ENCODE data around the gene SPATS2.

SPATS2 gene

GRCh38 chr12:49342066-49342913 lies 25.0 kb upstream of the SPATS2 start:
- Histone ChIP-seq H3K4me3 (ENCODE audit: low read length) (peak overlapping the region; percentile 76), H3F3A (ENCODE audit: control insufficient read depth, insufficient read depth) (peaks cover 12% of the 10 kb centered on the region), H3K27ac (ENCODE audit: low read depth, low read length) (no peak overlapping the region), H3K9me2 (replicated peaks; ENCODE audit: control insufficient read depth, low read length) (no peaks in the 10 kb centered on the region), H4K20me1 (ENCODE audit: control insufficient read depth, insufficient read depth, low read depth, low read length) (0 out of 2 replicates have a peak, but pooled peaks cover 2% of the 10 kb centered on the region), H3K4me1 (ENCODE audit: control insufficient read depth, low read length) (peaks cover 55% of the 10 kb centered on the region), H3K36me3 (ENCODE audit: control insufficient read depth, low read length) (no peaks in the 10 kb centered on the region), H3K9me3 (ENCODE audit: control insufficient read depth, insufficient read depth, low read length) (no peaks in the 10 kb centered on the region), H3K79me2 (ENCODE audit: control insufficient read depth, low read length) (no peaks in the 10 kb centered on the region), H3K4me2 (ENCODE audit: low read length) (peak overlapping the region; percentile 99), H3K27me3 (ENCODE audit: control insufficient read depth, low read length) (peaks cover 92% of the 10 kb centered on the region)
- peak; percentile 100 for TF ChIP-seq CTCF (IDR thresholded peaks at IDR 0.05; ENCODE audit: low read depth, low read length, poor library complexity, severe bottlenecking)
- TF ChIP-seq EZH2phosphoT487 (IDR thresholded peaks at IDR 0.05; ENCODE audit: borderline replicate concordance, low read length) = peak; percentile 80; the same call in 1 of the 2 replicates

GRCh38 chr12:49342914-49343731 lies 24.1 kb upstream of the SPATS2 start:
- no peaks in the 10 kb centered on the region for H3K79me2 ChIP-seq (ENCODE audit: control insufficient read depth, low read length)
- H3F3A ChIP-seq (ENCODE audit: control insufficient read depth, insufficient read depth) = peaks cover 12% of the 10 kb centered on the region
- H3K4me2 ChIP-seq (ENCODE audit: low read length) = peak overlapping the region; percentile 99
- no peaks in the 10 kb centered on the region for H3K9me2 ChIP-seq (replicated peaks; ENCODE audit: control insufficient read depth, low read length)
- no peak overlapping the region for H3K27ac ChIP-seq (ENCODE audit: low read depth, low read length)
- H3K4me3 ChIP-seq (ENCODE audit: low read length) = peak overlapping the region; percentile 76
- H4K20me1 ChIP-seq (ENCODE audit: control insufficient read depth, insufficient read depth, low read depth, low read length) = 0 out of 2 replicates have a peak, but pooled peaks cover 2% of the 10 kb centered on the region
- TF ChIP-seq EZH2phosphoT487 (IDR thresholded peaks at IDR 0.05; ENCODE audit: borderline replicate concordance, low read length) (peak; percentile 79; the same call in 1 of the 2 replicates), CTCF (IDR thresholded peaks at IDR 0.05; ENCODE audit: low read depth, low read length, poor library complexity, severe bottlenecking) (no peak)
- no peaks in the 10 kb centered on the region for H3K9me3 ChIP-seq (ENCODE audit: control insufficient read depth, insufficient read depth, low read length)
- H3K36me3 ChIP-seq (ENCODE audit: control insufficient read depth, low read length) = no peaks in the 10 kb centered on the region
- peaks cover 89% of the 10 kb centered on the region for H3K27me3 ChIP-seq (ENCODE audit: control insufficient read depth, low read length)
- peaks cover 58% of the 10 kb centered on the region for H3K4me1 ChIP-seq (ENCODE audit: control insufficient read depth, low read length)

GRCh38 chr12:49344486-49345050 lies 22.7 kb upstream of the SPATS2 start:
- peaks cover 58% of the 10 kb centered on the region for H3K4me1 ChIP-seq (ENCODE audit: control insufficient read depth, low read length)
- H3K4me2 ChIP-seq (ENCODE audit: low read length) = peak overlapping the region; percentile 62
- no peaks in the 10 kb centered on the region for H3K36me3 ChIP-seq (ENCODE audit: control insufficient read depth, low read length)
- H3K79me2 ChIP-seq (ENCODE audit: control insufficient read depth, low read length) = no peaks in the 10 kb centered on the region
- no peak for TF ChIP-seq CTCF (IDR thresholded peaks at IDR 0.05; ENCODE audit: low read depth, low read length, poor library complexity, severe bottlenecking)
- no peak for TF ChIP-seq EZH2phosphoT487 (IDR thresholded peaks at IDR 0.05; ENCODE audit: borderline replicate concordance, low read length)
- H3K9me2 ChIP-seq (replicated peaks; ENCODE audit: control insufficient read depth, low read length) = no peaks in the 10 kb centered on the region
- peaks cover 84% of the 10 kb centered on the region for H3K27me3 ChIP-seq (ENCODE audit: control insufficient read depth, low read length)
- H4K20me1 ChIP-seq (ENCODE audit: control insufficient read depth, insufficient read depth, low read depth, low read length) = 0 out of 2 replicates have a peak, but pooled peaks cover 2% of the 10 kb centered on the region
- no peaks in the 10 kb centered on the region for H3K9me3 ChIP-seq (ENCODE audit: control insufficient read depth, insufficient read depth, low read length)
- no peak overlapping the region for H3K4me3 ChIP-seq (ENCODE audit: low read length)
- H3F3A ChIP-seq (ENCODE audit: control insufficient read depth, insufficient read depth) = peaks cover 12% of the 10 kb centered on the region
- H3K27ac ChIP-seq (ENCODE audit: low read depth, low read length) = no peak overlapping the region
